GM18951 (cell line): ENCODE results near the gene ASPA.

ENCODE experiments used
- POLR2A ChIP-seq: IDR thresholded peaks from 4 replicates; pipeline ENCODE4 v1.6.1; 2011; ENCODE audit warnings: mild to moderate bottlenecking; ENCODE audit not compliant: insufficient read length, insufficient read depth; ENCODE audit errors: extremely low read depth
- in situ Hi-C: fragments of 300-500 bp; cut with MboI; formaldehyde crosslinking; loops from one replicate; pipeline ENCODE4 v1.12.0; 2022; ENCODE audit warnings: low sequenced_read_pairs, mixed read lengths, inconsistent platforms; ENCODE audit not compliant: unreplicated experiment

The ASPA gene

GRCh38 chr17:3547628-3548027 lies 71.8 kb downstream of the ASPA start:
- TF ChIP-seq POLR2A: no peak
- in situ Hi-C loops: no loop called here

- no peak for TF ChIP-seq POLR2A
- in situ Hi-C loops: loop anchor here (10.0 kb wide), 1 partner anchor 425 kb away; no protein-coding TSS in a partner anchor
These were observed 73.9 kb downstream of the ASPA start for GRCh38 chr17:3549610-3550162.

DNA sequence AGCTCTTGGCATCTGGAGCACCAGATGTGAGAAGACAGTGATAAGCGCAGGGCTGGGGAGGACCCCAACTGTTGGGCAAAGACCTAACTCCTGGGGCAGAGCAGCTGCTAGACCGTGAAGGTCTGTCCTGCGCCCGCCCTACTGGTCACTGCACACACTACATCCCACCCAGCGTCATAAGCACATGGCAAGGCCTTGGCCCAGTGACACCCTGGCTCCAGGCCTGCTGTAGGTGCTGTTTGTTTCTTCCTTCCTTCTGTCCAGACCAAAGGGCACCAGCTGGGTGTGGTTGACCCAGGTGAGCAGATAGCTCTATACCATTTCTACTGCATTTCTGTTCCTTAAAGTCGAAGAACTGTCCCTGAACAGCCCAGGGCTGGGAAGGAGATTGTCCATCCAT lies 75.4 kb downstream of the ASPA start:
- TF ChIP-seq POLR2A: no peak
- in situ Hi-C loops: loop anchor here (10.0 kb wide), 1 partner anchor 424 kb away; no protein-coding TSS in a partner anchor

GRCh38 chr17:3552916-3553315 lies 77.1 kb downstream of the ASPA start:
- TF ChIP-seq POLR2A: no peak
- in situ Hi-C loops: loop anchor here (10.0 kb wide), 1 partner anchor 422 kb away; no protein-coding TSS in a partner anchor
